ENCODE measurements around the gene TSBP1.
A peak's percentile ranks its signal among the peaks of the same experiment; 100 is the strongest.
"Not testable (repeated sequence)": the region's sequence is repeated elsewhere in the genome, so short reads cannot be mapped to it uniquely, and the experiment has no call there.

Gene TSBP1

DNA sequence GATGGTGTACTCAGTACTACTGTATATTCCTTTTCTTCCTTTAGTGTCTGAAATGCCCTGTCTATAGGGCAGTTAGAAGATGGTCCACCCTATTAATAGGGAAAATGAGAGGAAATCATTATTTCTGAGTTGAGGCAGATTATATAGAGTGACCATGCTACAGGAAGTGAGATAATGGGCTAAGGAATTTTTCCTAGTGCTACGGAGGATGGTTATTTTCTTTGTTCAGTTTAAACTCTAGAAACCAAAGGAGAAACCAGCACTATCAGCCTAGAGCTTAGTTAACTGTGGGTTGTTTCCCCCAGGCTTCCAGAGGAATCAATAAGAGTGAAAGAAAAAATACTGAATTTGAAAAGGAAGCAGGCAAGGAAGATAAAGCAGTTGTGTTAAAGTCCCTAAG is 474 bp downstream of the TSBP1 start:
- no peak for DNase-seq

DNA sequence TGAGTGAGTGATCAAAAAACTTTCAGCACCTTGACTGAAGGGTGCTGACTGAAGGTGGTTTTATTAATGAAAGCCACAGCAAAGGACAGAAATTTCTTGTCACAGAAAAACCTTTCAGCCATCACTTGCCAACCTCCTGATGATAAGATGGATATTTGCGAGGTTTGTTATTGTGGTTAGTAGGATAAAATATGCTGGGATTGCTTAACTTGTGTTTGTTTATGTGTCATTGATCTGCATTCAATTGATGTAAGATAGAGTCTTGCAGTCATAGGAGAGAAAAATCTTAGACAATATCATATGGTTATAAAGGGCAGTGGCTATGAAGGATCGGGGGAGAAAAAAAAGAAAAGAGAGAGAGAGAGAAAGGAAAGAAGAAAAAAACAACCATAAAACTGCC is 1.2 kb downstream of the TSBP1 start:
- no peak for DNase-seq

DNA sequence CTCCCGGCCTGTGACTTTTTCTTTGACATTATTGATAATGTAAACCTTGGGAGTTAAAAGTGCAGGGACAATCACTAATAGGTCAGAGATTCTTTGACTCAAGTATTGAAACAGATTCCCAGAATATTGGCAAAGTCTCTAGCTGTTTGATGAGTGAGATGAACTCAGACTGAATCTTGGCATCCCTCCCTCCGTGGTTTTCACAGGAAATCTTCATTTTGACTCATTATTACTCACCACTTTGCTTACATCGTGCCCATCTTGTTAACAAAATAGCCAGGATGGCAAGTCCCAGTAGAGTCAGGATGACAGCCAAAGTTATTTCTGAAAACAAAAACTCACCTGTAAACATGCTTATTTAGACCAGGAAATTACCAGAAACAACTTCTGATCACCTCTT is 2.0 kb downstream of the TSBP1 start:
- no peak for DNase-seq

DNA sequence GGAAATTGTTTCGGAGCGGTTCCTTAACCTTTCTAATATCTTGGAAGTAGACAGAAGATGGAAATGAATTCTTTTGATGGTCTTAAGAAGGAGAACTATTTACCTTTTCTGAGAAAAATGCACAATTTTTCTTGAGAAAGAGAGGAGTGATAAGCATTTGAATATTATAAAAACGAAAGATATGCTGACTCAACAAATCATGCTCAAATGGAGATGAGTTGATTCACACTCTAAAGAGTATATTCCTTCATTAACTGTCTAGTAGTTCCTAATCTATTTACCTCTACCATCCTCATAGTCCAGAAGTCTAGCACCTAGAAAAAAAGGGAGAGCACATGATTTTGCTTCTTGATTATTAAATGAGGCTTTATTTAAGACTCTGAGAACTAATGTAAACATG is 4.1 kb downstream of the TSBP1 start:
- DNase-seq, result no peak

DNA sequence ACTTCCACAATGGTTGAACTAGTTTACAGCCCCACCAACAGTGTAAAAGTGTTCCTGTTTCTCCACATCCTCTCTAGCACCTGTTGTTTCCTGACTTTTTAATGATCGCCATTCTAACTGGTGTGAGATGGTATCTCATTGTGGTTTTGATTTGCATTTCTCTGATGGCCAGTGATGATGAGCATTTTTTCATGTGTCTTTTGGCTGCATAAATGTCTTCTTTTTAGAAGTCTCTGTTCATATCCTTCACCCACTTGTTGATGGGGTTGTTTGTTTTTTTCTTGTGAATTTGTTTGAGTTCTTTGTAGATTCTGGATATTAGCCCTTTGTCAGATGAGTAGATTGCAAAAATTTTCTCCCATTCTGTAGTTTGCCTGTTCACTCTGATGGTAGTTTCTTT is 12.5 kb downstream of the TSBP1 start:
- DNase-seq, result not testable (repeated sequence)

DNA sequence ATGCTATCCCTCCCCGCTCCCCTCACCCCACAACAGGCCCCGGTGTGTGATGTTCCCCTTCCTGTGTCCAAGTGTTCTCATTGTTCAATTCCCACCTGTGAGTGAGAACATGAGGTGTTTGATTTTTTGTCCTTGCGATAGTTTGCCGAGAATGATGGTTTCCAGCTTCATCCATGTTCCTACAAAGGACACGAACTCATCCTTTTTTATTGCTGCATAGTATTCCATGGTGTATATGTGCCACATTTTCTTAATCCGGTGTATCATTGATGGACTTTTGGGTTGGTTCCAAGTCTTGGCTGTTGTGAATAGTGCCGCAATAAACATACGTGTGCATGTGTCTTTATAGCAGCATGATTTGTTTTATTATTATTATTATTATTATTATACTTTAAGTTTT is 13.2 kb downstream of the TSBP1 start:
- not testable (repeated sequence) for DNase-seq

DNA sequence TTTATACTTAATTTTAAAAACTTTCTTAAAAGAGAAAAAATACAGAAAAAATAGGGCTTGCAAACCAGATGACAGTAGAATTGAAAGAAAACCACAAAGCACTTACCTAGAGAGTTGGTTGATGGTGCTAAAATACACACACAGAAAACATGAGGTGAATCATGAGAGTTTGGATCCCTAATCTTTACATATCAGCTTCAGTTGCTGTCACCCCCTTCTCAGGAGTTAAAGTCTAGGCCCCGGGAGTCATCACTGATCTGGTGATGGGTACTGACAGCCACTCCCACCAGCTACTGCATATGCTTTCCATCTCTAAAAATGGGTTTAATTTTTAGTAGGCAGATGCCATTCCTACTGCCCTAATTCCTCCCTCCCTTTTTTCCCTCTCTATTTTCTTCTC is 16.7 kb downstream of the TSBP1 start:
- no peak for DNase-seq

DNA sequence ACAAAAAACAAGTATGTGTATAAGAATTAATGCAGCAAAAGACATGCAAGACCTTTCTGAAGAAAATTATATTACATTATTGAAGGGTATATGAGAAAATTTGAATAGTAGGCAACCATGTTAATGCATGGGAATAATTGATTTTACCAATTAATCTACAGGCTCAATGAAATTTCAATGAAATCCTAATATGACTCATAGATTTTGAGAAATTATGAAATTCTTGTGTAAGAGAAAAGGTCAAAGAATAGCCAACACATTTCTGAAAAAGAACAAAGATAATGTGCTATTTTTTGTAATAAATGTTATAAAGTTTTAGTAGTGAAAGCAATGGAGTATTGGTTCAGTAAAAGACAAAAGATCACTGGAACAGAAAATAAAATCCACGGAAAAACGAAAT is 18.4 kb downstream of the TSBP1 start:
- no peak for DNase-seq

DNA sequence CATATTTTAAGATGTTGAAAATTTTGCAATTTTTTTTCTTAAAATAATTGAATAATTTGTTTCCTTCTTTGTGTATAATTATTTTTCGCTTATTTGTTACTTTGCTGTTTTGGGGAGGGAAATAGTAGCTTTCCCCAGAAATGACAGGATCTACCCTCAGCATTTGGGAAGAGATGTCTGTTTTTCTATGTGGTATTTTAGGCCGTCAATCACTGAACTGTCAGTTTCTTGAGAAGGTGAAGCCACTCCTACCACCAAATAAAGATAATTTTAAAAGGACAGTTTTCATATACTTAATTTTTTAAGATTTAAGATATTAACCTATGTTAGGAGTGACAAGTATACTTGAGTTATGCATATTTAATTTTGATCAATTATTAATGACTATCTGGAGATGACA is 31.5 kb downstream of the TSBP1 start:
- DNase-seq, result no peak

DNA sequence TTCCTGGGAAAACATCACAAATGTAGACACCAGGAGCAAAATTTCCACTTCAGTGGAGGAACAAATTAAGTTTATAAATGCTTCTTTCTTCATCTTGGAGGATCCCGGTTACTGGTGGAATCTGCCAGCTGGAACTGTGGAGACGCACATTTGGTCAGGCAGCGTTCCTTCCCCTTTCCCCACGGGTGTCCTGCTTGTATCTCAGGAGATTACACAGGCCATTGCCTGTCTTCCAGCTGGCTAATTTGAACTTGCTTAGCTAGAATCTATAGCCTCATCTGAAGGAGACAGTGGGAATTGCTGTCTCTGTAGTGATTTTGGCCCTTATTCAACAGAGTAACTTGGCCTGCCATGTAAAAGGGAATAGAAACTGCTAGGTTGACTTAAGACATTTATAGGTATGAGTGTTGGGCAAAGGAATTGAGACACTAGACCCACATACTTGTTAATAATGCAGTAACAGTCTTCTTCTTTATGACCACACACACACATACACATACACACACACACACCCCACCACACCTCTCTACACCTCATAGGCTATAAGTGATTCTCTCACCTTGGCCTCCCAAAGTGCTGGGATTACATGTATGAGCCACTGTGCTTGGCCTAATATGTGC is 34.4 kb downstream of the TSBP1 start:
- no peak for DNase-seq

DNA sequence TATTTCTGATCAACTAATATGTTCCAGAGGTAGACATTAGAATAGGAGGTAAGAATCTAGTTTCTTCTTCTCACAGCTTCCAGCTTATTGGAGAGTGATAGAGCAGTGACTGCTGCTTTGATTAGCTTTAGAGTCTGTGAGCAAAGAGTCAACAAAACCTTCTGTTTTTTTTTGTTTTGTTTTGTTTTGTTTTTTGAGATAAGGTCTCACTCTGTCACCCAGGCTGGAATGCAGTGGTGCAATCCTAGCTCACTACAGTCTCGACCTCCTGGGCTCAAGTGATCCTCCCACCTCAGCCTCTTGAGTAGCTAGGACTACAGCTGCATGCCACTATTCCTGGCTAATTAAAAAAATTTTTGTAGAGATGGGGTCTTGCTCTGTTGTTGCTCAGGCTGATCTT is 39.3 kb downstream of the TSBP1 start:
- DNase-seq, result no peak

DNA sequence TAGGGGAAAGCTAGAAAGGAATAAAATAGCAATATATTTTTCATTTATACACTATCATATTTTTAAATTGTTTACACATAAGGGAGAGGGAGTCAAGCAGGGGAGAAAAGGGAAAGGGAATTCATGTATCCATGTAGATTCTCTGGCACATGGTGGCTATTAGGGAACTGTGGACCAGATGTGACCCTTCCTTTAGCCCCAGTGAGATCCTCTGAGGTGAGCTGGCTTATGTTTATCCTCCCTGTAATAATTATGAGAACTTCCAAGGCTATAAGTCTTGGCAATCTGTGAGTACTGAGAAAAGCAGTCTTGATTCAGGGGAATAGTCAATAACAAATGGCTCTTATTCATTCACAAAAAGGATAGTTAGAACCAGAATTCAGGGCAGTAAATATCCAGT is 42.6 kb downstream of the TSBP1 start:
- peak; percentile 47 for DNase-seq

DNA sequence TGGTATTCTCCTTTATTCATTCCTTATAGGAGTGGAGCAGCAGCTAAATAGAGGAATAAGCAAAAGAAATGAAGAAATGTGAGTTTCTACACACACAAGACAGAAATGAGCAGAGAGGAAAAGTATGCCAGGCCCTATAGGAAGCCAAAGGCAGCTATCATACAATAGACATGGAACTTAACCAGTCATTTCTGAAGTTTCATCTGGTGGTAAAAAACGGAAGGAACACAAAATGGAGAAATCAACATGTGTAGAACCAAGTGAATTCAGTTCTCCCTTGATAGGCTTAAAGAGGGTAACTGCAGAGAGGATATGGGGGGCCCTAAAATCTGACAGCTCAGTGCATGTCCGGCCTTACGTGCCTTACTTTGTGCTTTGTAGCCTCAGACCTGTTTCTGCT is 44.6 kb downstream of the TSBP1 start:
- no peak for DNase-seq

DNA sequence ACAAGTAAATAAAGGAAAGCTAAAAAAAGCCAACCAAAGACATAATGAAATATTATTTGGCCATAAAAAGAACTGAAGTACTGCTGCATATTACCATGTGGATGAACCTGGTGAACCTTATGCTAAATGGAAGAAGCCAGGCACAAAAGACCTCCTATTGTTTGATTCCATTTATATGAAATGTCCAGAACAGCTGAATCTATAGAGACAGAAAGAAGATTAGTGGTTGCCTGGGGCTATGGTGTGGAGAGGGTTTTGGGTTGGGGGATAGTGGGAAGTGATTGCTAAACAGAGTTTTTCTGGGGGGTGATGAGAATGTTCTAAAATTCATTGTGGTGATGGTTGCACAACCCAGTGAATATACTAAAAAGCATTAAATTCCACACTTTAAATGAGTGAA is 53.2 kb downstream of the TSBP1 start:
- no peak for DNase-seq

DNA sequence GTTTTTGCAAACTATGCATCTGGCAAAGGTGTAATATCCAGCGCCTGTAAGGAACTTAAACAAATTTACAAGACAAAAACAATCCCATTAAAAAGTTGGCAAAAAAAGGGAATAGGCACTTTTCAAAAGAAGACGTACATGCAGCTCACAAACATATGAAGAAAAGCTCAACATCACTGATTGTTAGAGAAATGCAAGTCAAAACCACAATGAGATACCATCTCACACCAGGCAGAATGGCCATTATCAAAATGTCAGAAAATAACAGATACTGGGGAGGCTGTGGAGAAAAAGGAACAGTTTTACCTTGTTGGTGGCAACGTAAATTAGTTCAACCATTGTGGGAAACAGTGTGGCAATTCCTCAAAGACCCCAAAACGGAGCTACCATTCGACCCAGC is 54.2 kb downstream of the TSBP1 start:
- no peak for DNase-seq

DNA sequence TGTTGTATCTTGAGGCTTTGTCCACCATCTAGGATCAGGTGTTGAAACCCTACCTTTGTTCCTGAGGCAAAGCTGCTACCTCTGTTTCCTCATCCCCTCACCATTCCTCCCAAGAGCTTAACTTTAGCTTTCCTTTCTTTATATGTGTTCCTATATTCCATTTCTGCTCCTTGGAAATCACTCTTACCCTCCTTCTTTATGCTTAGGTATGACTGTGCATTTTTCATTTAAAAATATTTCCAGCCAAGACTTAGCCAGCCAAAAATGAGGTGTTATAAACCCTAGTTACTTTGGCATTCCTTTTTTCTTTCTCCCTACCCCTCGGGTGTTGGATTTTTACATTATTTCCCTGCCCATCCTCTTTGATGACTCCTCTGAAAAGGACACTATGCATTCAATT is 57.7 kb downstream of the TSBP1 start:
- no peak for DNase-seq

DNA sequence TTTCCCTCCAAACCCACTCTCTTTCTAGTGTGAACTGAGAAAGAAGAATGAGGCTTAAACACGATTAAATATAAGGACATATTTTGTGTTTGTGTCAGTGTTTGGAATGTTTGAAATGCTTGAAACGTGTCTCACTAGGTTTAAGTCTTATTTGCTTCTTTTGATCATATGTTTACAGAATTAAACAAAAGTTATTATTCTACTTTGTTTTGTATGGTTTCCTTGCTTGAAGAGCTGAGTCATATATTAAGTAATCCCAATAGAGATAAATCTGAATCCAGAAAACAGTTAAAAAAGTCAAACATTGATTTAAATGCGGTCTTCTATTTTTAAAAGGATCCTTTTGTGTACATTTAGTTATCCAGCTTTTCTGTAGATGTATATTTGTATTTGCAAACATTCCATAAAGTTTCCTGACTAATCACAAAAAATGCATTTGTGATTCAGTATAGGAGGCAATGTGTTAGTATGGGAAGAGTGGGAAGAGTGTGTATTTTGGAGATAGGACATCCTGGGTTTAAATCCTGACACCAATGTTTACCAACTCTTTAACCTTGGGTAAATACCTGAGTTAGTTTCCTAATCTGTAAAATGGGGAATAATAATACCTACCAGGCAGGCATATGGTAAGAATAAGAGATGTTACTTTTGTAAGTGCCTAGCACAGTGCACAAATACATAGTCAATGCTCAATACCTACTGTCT is 72.9 kb downstream of the TSBP1 start:
- DNase-seq, result no peak

DNA sequence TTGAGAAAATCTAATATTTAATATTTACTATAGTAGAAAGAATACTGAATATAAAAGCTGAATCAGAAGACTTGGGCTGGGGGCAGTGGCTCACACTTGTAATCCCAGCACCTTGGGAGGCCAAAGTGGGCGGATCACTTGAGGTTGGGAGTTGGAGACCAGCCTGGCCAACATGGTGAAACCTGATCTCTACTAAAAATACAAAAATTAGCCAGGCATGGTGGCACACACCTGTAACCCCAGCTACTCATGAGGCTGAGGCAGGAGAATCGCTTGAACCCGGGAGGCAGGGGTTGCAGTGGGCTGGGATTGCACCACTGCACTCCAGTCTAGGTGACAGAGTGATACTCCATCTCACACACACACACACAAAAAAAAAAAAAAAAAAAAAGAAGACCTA is 76.7 kb downstream of the TSBP1 start:
- DNase-seq, result not testable (repeated sequence)

DNA sequence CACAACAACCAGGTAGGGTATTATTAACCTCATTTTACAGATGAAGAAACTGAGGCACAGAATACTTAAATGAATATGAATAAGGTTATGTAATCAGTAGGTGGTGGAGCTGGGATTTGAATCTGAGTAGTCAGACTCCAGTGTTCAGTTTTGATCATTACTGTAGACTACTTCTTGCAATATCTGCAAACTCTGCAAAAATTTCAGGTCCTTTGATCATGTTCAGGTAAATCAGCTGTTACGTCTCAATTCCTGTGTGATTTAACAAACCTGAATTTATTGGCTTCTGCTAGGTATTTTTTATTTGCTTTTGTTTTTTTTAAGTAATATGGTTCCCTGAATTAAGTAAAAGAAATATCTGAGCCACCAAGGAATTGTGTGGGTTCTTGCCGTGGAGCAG is 77.1 kb downstream of the TSBP1 start:
- DNase-seq, result no peak

DNA sequence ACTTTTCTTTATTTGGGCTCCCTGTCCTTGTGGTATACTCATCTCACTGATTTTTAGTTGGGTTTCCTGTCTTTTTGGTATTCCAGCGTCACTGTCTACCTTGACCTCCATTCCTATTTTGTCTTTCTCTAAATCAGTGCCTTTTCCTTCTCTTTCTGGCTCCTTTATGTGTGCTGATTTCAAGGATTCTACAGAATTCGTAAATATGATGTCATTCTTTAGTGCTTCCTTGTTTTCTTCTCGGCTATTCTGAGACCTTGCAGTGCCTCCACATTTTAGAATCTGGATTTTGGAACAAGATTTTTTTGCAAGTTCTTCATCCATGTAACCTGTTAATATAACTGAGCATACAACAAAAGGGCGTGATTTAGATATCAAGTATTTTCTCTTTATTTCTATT is 78.0 kb downstream of the TSBP1 start:
- DNase-seq, result no peak

DNA sequence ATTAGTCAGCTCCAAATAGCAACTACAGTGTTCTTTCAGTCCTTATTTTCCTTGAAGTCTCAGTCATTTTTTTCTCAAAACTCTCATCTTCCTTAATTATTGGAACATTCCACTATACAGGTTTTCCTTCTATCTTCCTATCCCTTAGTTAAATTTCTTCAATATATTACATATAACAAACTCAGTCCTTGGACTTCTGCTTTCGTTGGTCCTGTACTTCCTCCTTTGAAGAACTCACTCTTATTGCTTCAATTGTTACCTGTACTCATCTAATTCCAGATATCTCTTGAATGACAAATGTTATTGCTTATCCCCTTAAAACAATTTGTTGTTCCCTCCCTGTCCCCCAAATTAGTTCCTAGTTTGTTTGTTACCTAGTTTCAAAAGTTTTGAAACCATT is 80.2 kb downstream of the TSBP1 start:
- no peak for DNase-seq

DNA sequence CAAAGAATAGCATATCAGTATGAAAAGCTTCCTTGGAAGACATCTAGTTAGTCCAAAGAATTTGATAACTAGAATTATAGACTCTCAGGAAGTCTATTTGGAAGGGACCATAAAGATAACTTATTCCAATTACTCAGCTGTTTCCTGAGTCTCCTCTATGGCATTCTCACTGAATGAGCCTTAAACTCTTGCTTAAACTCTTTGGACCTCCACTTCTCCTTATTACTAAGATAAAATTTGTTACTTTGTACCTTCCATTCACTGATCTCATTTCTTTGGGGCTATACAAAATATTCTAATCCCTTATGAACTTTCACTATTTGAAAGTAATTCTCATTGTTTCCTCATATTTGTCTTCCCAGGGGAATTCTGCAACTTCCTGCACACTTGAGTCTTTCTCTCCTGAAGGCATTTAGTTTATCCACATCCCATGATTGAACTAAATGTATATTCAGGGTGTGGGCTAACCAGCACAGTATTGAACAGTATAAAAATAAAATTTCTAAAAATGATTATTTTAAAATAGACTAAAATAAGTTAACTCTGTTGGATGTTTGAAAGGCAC is 80.7 kb downstream of the TSBP1 start:
- DNase-seq, result no peak

DNA sequence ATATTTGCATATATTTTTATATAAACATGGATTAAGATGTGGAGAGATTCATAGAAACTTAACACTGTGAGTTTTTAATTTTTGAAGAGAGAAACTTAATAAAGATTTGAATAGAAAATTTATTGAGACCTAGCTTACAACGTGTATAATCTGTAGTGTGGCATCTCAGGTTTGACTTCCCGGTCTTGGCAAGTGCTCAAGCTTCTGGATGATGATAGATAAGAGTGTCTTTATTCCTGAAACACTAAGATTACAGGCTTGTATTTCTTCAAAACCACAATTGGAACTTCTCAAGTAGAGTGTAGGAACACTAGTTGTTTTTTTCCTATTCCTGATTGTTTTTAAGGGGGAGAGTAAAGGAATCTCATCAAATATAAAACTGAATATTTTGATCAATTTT is 83.3 kb downstream of the TSBP1 start:
- DNase-seq, result no peak

DNA sequence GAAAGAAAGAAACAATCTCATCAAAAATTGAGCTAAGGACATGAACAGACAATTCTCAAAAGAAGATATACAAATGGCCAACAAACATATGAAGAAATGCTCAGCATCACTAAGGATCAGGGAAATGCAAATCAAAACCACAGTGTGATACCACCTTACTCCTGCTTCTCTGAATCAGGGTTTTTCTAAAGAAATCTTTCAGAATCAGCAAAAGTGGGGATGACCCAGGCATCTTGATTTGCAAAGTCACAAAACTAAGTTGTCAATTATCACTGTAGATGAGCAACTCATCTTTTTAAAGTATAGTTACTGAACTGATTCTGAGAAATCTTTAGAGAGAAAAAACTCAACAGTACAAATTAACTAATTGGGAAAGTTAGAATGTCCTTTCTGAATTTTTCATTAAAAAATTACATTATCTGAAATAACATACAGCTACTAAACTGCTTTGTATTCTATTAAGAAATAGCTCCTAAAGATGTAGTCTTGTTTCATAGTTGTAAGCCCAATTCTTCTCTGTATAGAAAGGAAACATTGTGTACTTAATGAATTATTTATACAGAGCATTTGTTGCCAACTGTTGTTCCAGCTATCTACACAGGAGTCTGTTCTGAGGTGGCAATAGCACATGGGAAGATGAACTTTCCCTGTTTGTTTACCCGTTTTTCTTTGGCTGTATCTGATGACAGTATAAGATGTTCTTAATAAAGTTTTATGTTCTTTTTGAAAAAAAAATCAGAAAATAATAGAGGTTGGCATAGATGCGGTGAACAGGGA is 97.7 kb downstream of the TSBP1 start:
- DNase-seq, result not testable (repeated sequence)
